ENCODE data around the gene ABCC1.
"Not testable (repeated sequence)": the region's sequence is repeated elsewhere in the genome, so short reads cannot be mapped to it uniquely, and the experiment has no call there.

ABCC1 gene

GRCh38 chr16:16084874-16085273, 135.5 kb downstream of the ABCC1 start:
- no peak for DNase-seq (ENCODE audit: low spot score)

DNA sequence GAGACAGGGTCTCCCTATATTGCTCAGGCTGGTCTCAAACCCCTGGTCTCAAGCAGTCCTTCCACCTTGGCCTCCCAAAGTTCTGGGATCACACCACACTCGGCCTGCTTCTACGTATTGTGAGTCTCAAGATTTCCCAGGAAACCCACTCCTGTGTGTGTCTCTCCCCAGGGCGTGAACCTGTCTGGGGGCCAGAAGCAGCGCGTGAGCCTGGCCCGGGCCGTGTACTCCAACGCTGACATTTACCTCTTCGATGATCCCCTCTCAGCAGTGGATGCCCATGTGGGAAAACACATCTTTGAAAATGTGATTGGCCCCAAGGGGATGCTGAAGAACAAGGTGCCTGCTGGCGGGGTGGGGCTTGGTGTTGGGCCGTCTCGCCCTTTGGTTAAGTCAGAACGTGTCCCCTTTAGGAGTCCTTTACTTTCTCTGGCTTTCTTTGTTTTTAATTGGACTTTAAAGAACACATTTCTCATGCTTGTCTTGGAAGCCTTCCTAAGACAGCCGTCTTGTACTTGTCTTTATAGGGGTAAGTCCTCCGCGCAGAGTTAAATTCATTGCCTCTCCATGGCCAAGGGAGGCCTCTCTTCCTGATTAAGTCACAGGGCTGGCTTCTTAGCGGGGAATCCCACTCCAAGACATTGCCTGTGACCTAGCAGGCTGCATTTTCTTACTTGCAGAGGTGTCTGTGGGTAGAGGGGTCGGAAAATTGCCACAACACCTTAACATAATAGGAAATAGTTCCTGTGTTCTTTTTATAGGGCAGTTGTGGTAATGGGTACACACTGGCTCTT, 137.4 kb downstream of the ABCC1 start:
- no peak for DNase-seq (ENCODE audit: low spot score)

- DNase-seq (ENCODE audit: low spot score), result no peak
Observed at GRCh38 chr16:16090238-16090637, 140.8 kb downstream of the ABCC1 start.

DNA sequence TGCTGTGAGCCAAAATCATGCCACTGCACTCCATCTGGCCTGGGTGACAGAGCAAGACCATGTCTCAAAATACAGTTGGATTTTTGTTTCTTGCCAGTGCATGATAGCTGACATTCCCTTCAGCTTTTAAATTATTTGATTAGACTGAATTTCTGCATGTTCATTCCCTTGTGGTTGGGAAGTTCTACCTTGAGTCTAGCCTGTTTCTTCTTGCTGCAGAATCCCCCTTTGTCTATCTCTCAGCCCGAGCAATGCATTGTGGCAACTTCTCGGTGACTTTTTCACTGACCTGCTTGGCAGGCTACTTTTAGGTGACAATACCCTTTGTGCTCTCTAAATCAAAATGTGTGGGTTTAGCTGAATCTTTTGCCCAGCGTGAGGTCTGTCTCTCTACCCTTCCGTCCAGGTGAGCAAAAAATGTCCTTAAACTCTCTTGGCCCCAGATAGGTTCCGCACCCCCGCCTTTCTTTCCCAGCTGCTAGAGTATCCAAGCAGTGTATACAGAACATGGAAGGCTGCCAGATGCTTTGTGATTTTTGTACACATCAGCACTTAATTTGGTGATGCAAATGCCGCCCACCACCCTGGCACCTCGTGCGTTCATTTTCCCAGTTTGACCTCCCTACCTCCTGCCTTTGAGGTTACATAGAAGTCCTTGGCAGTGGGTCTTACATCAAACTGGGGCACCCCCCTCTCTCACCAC, 143.7 kb downstream of the ABCC1 start:
- DNase-seq (ENCODE audit: low spot score), result no peak

DNA sequence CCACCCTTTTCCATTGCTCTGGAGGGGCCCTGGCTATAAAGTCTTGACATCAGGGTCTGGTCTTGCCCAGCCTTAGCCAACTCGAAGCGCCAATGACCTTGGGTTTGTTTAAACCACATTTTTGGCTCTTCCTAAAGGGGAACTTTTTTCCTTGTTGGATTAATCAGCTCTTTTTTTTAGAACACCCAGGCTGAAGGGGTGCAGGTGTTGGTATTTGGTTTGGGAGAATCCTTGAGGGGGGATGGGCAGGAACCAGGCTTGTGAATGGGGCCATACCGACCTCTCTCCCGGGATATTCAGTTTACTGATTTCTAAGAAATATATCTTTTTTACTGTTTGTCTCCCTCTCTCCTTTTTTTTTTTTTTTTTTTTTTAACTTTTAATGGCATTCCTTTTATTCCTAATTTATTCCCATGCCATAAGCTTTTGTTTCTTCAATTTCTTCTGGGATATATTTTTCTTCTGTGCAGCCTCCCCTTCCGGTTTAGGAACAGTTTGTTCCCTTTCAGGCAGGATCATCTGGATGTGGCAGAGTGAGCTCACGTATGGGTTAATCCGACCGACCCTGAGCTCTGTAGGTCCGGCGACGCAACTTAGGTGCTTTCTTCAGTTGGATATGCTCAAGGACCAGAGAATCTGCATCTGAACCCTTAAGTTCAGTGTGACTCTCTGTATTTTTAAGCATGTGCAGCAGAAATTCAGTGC, 144.4 kb downstream of the ABCC1 start:
- no peak for DNase-seq (ENCODE audit: low spot score)

GRCh38 chr16:16095646-16096045, 146.2 kb downstream of the ABCC1 start:
- DNase-seq (ENCODE audit: low spot score), result no peak

- DNase-seq (ENCODE audit: low spot score), result no peak
Observed at GRCh38 chr16:16096121-16096857, 146.9 kb downstream of the ABCC1 start.

GRCh38 chr16:16096858-16097213, 147.4 kb downstream of the ABCC1 start:
- DNase-seq (ENCODE audit: low spot score), result no peak

- no peak for DNase-seq (ENCODE audit: low spot score)
Observed at GRCh38 chr16:16099320-16099719, 149.9 kb downstream of the ABCC1 start.

GRCh38 chr16:16100631-16101030, 151.2 kb downstream of the ABCC1 start:
- no peak for DNase-seq (ENCODE audit: low spot score)

DNA sequence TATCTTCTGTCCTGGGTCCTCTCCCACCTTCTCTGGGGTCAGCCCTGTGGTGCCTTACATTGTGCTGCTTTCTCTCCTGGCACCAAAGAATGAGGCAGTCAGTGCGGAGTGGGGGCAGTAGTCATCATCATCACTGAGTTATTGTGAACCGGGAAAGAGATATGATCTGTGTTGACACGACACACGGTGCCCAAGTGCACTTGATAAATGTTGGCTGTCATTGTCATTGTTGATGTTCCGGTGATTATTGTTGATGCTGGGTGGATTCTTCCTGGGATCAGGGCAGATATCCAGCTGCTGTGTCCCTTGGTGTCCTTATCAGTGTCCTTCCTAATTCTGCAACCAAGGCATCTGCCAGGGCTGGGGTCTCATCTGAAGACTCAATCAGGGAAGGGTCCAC, 152.2 kb downstream of the ABCC1 start:
- no peak for DNase-seq (ENCODE audit: low spot score)

DNA sequence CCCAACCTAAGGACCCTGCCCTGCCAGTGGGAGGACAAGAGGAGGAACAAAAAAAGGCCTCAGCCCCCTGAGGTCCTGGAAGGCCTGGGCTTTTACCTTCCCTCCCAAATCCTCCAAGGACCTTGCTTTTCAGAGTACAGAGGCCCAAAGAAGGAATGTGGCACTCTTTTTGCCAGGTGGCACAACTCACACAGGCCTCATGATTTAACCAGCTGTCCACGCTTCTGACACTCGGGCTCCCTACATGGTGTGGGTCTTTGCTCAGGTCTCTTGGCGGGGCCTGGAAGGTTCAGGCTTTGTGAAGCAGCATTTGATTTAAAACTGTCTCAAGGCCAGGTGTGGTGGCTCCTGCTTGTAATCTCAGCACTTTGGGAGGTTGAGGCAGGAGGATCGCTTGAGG, 153.3 kb downstream of the ABCC1 start:
- no peak for DNase-seq (ENCODE audit: low spot score)

GRCh38 chr16:16104132-16104803, 154.9 kb downstream of the ABCC1 start:
- not testable (repeated sequence) for DNase-seq (ENCODE audit: low spot score)

- DNase-seq (ENCODE audit: low spot score), result not testable (repeated sequence)
Observed at GRCh38 chr16:16104804-16105141, 155.4 kb downstream of the ABCC1 start.

GRCh38 chr16:16105646-16106045, 156.2 kb downstream of the ABCC1 start:
- DNase-seq (ENCODE audit: low spot score), result no peak

DNA sequence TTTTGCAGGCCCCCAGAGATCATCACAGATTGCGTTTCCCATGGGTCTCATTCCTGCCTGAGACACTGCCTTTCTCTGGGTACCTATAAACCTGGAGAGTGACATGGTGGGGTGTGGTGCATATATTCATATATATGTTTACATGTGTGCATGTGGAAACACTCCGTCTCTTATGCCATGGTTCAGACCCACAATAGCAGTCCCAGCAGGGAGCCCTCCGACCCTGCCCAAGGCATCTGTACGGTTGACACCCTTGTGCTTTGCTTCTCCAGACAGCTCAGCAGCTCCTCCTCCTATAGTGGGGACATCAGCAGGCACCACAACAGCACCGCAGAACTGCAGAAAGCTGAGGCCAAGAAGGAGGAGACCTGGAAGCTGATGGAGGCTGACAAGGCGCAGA, 157.1 kb downstream of the ABCC1 start:
- DNase-seq (ENCODE audit: low spot score), result no peak

DNA sequence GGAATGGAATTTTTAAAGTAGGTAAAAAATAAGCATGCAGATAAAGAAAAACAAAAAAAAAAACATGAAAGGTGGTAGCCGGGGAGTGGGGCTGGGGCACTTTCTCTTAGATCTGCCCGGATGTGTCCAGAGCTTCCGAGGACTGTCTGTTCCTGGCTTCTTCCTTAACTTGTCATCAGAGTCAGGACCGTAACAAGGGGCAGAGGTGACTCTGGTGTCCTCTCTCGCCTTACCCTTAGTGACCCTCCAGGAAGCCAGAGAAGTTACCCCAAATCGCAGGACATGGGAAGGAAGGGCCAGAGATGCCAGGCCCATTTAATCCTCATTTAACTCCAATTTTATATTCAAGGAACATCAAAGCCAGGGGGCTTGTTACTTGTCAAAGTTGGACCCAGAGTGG, 158.4 kb downstream of the ABCC1 start:
- DNase-seq (ENCODE audit: low spot score), result no peak

DNA sequence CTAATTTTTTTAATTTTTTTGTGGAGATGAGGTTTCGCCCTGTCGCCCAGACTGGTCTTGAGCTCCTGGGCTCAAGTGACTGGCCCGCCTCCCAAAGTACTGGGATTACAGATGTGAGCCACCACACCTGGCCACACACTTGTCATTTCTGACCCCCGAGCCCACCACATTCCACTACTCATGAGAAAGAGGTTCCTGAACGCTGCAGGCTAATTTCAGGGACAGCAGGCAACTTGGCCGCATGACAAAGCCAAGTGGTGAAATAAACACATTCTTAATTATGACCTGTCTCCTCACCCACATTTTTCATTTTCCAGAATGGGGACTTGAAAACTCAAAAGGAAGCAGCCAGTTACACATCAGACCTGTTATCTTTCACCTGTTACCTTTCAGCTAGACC, 159.3 kb downstream of the ABCC1 start:
- no peak for DNase-seq (ENCODE audit: low spot score)

DNA sequence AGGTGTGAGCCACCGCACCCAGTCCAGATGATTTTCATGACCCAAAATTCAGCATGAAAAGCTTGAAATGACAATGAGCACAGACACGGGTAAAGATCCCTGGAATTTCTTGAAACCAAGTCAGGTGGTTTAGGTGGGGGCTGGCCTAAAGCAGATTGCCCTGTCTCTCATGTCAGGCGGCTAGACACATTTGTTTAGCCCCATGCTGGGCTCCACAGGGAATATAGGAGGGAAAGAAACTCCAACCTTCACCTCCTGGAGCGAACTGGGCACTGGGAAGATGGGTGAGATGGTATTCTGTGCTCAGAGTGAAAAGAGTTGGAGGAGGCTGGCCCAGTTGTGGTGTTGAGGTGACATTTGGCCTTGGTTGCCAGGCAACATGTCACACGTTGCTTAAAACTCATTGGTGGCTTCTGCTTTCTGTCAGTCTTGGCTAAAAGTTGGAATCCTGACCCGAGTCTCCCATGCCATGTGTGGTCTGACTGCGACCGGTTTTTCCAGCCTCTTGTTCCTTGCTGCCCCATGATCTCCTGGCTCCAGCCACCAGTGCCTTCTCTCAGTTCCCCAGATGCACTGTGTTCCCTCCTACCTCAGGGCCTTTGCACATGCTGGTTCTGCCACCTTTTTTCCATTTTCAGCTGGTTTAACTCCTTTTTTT, 160.2 kb downstream of the ABCC1 start:
- no peak for DNase-seq (ENCODE audit: low spot score)

DNA sequence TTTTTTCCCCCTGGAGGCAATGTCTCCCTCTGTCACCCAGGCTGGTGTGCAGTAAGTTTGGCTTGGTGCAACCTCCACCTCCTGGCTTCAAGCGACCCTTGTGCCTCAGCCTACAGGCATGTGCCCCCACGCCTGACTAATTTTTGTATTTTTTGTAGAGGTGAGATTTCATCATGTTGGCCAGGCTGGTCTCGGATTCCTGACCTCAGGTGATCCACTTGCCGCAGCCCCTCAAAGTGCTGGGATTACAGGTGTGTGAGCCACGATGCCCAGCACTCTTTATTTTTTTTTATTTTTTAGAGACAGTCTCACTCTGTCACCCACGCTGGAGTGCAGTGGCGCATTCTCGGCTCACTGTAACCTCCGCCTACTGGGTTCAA, 160.7 kb downstream of the ABCC1 start:
- DNase-seq (ENCODE audit: low spot score), result no peak

- DNase-seq (ENCODE audit: low spot score), result no peak
Observed at GRCh38 chr16:16111639-16112038, 162.2 kb downstream of the ABCC1 start.
